Measurements from ENCODE around the gene GALNT17.

Gene GALNT17

DNA sequence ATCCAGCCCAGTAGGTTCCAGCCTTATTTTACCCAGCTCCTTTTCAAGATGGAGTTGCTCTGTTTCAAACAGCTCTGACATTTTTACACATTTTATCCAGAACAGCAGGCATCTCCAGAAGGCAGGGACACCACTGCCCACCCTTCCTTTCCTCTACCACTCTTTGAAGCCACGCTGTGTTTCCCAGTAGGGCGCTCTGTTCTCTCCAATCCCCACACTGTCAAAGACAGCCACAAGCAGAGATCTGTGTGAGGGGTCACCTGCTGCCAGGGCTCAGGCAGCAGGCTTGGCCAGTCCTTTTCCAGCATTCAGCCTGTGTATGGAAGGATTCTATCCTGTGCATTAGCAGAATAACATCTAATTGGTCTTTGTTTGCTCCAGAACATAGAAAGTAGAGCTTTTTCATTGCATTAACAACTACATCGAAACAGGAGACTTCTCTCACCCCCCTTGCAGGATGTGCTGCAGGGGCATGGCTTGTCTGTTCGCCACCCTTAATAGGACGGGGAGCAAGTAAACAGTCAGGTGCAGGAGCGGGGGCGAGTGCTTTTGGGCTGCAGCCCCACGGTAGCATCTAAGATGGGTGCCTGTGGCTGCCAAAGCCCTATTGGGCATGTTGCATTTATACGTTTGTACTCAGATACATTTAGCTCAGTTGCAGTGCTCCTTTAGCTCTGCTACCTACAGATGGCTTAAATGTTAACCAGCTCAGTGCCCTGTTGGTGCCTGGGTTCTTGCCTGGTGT, 326.1 kb downstream of the GALNT17 start:
- DNase-seq (ENCODE audit: low read depth): no peak

DNA sequence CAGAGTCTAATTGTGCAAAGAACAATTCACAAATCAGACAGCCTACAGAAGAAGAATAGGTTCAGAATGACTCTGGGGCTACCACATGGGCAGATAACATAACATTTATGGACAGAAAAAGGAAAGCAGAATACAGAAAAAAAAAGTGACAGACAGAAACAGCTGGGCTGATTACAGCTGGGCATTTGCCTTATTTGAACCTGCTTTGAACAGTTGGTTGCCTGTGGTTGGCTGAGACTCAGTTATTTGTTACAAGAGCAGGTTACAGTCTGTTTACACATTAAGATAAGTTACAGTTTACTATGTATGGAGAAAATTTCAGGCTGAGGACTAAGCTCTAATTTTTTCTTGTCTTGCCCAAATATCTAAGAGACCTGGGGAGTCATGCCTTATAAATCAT, 327.2 kb downstream of the GALNT17 start:
- DNase-seq (ENCODE audit: low read depth): no peak

DNA sequence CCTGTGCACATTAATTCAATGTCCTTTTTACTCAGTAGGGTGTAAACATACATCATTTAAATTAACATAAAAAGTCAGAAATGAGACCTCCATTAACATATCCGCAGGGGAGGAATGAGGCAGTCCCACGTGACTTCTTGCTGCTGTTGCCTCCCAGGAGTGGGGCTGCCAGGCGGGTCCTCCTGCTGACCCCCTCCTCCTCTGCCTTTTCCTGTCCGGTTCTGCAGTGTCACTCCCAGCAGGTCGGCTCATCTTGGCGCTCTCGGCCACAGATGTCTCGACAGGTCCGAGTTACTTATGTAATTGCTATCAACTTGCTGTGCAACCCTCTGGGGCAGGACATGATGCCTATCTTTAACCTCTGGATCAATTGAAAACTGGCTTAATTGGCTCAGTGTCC, 329.6 kb downstream of the GALNT17 start:
- DNase-seq (ENCODE audit: low read depth): no peak

- DNase-seq (ENCODE audit: low read depth): no peak
Measured at GRCh38 chr7:71465741-71466189, 333.8 kb downstream of the GALNT17 start.

DNA sequence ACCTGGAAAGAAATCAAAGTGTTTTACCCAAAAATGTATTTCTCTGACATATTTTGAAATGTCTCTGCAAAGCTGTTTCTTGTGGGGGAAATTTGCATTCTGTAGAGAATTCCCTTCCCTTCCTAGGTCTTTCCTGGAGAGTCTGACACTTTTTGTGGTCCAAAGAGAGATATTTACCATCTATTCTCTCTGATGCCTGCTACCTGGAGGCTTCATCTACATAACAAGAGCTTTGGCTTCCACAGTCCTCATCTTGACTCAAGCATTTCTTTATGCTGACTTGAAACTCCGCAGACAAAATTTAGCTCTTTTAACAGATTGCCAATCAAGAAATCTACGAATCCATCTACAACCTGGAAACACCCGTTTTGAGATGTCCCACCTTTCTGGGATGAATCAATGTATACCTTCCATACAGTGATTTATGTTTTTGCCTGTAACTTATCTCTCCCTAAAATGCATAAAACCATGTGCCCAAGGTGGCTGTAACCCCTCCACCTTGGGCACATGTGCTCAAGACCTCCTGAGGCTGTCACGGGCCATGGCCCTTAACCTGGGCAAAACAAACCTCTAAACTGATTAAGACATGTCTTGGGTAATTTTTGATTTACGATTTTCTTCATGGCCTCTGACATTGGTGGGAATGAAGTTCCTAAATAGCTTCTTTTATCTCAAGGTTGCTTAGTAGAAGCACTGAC, 334.7 kb downstream of the GALNT17 start:
- no peak for DNase-seq (ENCODE audit: low read depth)

- no peak for DNase-seq (ENCODE audit: low read depth)
Measured at GRCh38 chr7:71470326-71470725, 338.4 kb downstream of the GALNT17 start.

- DNase-seq (ENCODE audit: low read depth): no peak
Measured at GRCh38 chr7:71470830-71471229, 338.9 kb downstream of the GALNT17 start.

- DNase-seq (ENCODE audit: low read depth): no peak
Measured at GRCh38 chr7:71472962-71473361, 341.0 kb downstream of the GALNT17 start.

DNA sequence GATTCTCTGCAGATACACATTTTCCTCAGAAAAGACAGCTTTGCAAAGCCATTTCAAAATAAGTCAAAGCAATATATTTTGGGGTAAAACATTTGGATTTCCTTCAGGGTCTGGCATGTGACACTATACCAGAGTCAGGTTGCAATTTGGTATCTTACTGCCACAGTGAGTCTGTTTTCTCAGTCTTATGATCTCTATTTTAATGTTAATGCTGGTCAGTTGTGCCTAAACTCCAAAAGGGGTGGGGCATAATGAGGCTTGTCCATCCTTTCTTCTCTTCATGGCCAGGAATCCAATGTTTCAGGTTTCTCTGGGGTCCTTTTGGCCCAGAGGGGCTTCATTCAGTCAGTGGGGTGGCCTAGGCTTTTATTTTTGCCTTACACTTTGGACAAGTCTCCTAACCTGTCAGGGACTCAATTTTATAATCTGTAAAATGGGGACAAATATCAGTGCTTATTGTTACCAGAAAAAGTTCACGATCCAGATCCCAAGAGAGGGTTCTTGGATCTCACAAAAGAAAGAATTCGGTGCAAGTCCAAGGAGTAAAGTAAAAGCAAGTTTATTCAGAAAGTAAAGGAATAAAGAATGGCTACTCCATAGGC, 341.5 kb downstream of the GALNT17 start:
- no peak for DNase-seq (ENCODE audit: low read depth)

DNA sequence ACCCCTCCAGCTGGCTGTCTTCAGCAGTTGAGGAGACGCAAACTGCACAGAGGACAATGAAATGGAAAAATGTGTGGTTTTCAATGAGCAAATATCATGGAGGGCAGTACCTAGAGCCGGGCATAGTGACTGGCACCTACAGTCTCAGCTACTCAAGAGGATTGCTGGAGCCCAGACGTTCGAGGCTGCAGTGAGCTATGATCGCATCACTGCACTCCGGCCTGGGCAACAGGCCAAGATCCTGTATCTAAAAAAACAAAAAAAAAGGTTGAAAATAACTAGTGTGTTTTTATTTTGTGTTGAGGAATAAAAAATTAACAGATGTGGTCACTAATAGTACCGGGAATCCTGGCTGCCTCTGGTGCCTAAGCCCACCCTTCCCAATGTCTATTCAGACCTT, 345.5 kb downstream of the GALNT17 start:
- DNase-seq (ENCODE audit: low read depth): no peak

GRCh38 chr7:71479231-71479630, 347.3 kb downstream of the GALNT17 start:
- DNase-seq (ENCODE audit: low read depth): no peak

DNA sequence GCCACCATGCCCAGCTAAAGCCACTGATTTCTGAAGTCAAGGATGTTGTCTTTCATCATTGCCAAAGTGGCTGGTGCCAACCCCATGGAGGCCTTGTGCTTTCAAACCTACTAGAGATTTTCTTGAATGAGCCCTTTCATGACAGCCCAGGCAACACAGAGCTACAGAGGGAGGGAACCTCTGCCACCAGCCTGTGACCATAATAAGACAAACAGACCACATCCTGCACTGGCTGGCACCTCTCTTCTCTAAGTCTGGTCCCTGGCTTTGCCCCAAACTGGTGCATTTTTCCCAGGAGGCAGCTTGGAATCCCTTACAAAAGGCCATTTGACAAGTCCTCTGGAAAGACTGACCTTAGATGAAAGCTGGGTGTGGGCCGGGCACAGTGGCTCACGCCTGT, 348.8 kb downstream of the GALNT17 start:
- no peak for DNase-seq (ENCODE audit: low read depth)

DNA sequence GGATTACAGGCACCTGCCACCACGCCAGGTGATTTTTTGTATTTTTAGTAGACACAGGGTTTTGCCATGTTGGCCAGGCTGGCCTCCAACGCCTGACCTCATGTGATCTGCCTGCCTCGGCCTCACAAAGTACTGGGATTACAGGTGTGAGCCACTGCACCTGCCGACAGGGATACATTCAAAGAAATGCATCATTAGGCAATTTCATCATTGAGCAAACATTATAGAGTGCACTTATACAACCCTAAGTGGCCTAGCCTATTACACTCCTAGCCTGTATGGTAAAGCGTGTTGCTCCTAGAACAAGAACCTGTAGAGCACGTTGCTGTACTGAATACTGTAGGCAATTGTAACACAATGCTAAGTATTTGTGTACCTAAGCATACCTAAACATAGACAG, 350.3 kb downstream of the GALNT17 start:
- DNase-seq (ENCODE audit: low read depth): no peak

- DNase-seq (ENCODE audit: low read depth): no peak
Measured at GRCh38 chr7:71484380-71484779, 352.4 kb downstream of the GALNT17 start.

GRCh38 chr7:71485586-71485985, 353.6 kb downstream of the GALNT17 start:
- DNase-seq (ENCODE audit: low read depth): no peak

DNA sequence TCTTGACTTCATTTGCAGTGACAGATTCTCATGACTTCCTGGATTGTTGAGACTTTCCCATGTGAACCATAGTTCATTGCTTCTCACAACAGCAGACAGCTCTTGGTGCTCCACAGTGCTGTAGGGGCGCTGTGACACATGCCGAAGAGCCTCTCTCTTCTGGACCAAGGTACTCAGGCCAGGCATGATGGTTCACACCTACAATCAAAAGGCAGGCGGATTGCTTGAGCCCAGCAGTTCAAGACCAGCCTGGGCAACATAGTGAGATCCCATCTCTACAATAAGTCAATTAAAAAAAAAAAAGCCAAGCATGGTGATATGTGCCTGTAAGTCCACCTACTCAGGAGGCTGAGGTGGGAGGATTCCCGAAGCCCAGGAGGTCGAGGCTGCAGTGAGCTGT, 354.5 kb downstream of the GALNT17 start:
- DNase-seq (ENCODE audit: low read depth): no peak

- DNase-seq (ENCODE audit: low read depth): no peak
Measured at GRCh38 chr7:71486856-71487628, 355.1 kb downstream of the GALNT17 start.

DNA sequence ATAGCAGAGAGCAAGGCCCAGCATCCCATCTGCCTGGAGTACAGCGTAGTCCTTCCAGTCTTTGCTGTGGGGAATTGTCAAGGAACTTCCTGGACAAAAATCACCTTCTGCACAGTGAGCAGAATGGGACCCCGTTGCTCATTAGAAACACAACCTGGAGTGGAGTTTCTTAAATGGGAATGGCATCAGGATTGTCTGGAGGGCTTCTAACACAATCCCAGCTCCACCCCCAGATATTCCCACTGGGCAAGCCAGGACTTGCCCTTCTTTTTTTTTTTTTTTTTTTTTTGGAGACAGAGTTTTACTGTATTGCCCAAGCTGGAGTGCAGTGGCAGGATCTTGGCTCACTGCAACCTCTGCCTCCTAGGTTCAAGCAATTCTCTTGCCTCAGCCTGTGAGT, 356.4 kb downstream of the GALNT17 start:
- no peak for DNase-seq (ENCODE audit: low read depth)

DNA sequence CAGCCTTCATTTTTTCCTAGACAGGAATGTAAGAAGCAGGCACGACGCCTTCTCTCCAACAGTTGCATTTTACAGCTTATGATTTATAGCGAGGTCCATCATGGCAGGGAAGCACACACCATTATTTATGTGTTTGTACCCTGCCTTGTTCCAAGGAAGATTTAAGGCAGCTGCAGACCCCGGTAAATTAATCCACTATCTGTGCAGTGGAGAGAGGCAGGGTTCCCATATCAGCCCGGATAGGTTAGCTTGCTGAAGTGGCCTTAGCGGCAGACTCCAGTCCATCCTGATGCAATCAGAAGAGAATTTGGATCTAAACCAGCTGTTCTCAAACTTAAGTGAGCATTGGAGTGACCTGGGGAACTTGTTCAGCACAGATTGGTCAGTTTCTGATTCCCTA, 359.4 kb downstream of the GALNT17 start:
- no peak for DNase-seq (ENCODE audit: low read depth)

DNA sequence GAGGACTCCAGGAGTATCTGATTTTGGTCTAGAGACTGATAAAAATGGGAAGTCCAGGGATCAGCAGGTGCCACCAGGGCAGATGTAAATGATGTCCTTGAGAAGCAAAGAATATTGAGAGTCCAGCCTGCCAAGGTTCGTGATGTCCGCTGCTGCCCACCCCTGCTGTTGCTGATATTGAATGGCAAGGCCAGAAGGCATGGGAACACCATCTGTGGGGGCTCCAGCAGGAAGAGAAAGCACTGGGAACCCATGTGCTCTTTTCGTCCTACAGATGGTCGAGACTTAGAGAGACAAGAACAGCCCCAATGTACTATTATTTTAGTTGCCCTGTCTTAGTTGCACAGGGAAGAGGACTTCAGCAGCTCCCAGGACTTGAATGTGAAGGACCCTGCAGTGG, 363.9 kb downstream of the GALNT17 start:
- no peak for DNase-seq (ENCODE audit: low read depth)

GRCh38 chr7:71497256-71497946, 365.5 kb downstream of the GALNT17 start:
- DNase-seq (ENCODE audit: low read depth): no peak

DNA sequence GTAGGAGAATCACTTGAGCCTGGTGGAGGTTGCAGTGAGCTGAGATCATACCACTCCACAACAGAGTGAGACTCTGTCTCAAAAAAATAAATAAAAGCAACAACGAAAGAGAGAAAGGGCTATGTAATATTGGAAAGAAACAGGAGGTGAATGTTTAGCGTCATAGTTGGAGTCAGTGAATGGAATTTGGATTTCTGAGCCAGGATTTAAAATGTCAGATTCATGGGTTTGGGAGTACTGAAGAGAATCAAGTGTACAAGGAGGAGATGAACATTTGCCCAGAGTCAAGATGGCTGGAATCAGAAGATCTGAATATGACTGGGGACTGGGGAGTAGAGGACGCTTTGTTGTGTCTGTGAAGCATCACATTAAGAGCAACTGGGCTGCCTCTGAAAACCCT, 366.4 kb downstream of the GALNT17 start:
- DNase-seq (ENCODE audit: low read depth): no peak
